ENCODE data around the gene FBLN7.

DNA sequence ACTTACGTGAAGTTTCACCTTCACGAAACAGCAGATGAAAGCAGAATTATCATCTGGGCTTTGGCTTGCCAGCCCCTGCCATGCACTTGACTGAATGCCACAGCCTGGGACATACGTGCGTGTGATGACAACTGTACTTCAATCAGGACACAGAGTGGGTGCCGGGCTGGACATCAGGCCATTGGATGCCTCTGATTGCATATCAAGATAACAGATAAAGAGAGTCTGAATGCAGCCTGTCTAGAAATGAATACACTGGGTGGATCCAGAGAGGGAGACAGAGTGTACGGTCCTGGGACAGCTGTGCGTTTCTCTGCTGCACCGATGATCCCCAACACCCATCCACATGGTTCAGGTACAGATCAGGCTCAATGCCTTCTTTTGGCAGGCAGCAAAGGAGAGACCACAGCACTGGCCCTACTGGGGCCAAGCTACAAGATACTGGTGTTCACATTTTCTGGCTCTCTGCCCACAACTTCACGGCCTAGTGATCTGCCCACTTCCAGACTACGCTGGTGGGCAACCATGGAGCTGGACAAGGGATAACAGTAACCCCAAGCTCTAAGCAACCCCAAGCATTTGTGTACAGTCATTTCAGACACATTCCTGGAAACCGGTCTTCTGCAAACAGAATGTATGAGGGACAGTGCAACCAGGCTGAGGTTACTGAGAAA, 35.6 kb downstream of the FBLN7 start:
- no peak for TF ChIP-seq EZH2 (IDR thresholded peaks at IDR 0.05; ENCODE audit: borderline replicate concordance, low read depth, low read length, poor library complexity, severe bottlenecking)
- TF ChIP-seq, protein P1, sequence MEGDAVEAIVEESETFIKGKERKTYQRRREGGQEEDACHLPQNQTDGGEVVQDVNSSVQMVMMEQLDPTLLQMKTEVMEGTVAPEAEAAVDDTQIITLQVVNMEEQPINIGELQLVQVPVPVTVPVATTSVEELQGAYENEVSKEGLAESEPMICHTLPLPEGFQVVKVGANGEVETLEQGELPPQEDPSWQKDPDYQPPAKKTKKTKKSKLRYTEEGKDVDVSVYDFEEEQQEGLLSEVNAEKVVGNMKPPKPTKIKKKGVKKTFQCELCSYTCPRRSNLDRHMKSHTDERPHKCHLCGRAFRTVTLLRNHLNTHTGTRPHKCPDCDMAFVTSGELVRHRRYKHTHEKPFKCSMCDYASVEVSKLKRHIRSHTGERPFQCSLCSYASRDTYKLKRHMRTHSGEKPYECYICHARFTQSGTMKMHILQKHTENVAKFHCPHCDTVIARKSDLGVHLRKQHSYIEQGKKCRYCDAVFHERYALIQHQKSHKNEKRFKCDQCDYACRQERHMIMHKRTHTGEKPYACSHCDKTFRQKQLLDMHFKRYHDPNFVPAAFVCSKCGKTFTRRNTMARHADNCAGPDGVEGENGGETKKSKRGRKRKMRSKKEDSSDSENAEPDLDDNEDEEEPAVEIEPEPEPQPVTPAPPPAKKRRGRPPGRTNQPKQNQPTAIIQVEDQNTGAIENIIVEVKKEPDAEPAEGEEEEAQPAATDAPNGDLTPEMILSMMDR (conservative IDR thresholded peaks at IDR 0.05; ENCODE audit: low read depth, low read length), result no peak
